ENCODE data around the gene ARHGAP28. TPM values are rescaled to one million over a fixed set of nuclear protein-coding genes. Genes with fewer than 3 reads are reported as not detected.

The ARHGAP28 gene
- total RNA-seq, 8 experiments from 2014 or later, result 5.4 to 19.4 (median 9.8) TPM

DNA sequence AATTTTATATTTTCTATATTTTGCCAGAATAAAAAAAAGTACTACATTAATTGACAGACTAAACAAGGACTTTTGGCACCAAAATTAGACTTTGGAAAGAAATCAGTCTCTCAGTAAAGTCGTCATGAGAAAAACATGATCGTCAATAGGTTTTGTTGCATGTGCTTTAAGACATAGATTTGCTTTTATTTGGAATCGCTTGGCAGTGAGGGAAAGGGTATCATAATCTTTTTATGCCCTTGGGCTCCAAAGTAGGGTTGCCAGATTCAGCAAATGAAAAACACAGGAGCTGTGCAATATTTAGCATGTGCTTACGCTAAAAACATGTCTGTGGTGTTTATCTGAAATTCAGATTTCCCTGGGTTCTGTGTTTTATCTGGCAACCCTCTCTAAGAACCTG lies 210.5 kb downstream of the ARHGAP28 start:
- H3K4me1 ChIP-seq (replicated peaks in 1 of 2), result peaks cover 0 to 3% of the 10 kb centered on the region in 2 donors
- ATAC-seq (replicated peaks in 6 of 8), result no peak
- WGBS, 10 experiments, result 56 to 98% (median 74%) methylated on average over 2 to 4 of the region's 4 CpGs; no CpG with 5 or more reads in 2 of the 10 experiments
- in situ Hi-C loops (cut with MboI; ENCODE audit: low pct_unique_long_range_greater_than_20kb in 2 of 9, low sequenced_read_pairs in 9 of 9, unreplicated experiment in 9 of 9), result loop anchor here in 1 of 9 experiments (25.0 kb wide), 1 partner anchor 247 kb away; no protein-coding TSS in a partner anchor
- H3K4me3 ChIP-seq, result no peak overlapping the region
- no peak overlapping the region for H3K27ac ChIP-seq

DNA sequence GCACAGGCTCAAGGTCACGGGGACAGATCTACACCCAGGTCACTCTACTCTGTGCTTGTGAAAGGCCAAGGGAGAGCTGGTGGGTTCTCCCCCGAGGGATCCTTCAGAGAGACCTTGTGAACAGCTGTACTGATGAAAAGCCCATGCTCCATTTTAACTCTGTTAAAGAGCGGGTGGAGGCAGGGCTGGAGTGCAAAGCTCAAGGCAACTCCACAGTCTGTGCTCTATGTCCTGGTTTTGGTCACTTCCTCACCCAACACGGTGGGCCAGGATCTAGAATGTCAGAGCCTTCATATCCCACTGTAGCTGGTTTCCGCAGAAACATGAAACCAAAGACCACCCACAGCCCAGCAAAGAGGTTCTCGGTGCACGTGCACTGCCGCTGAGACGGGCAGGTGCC lies 210.9 kb downstream of the ARHGAP28 start:
- in situ Hi-C loops (cut with MboI; ENCODE audit: low pct_unique_long_range_greater_than_20kb in 2 of 9, low sequenced_read_pairs in 9 of 9, unreplicated experiment in 9 of 9), result loop anchor here in 1 of 9 experiments (25.0 kb wide), 1 partner anchor 247 kb away; no protein-coding TSS in a partner anchor
- 17 to 100% (median 95%) methylated on average over 1 to 5 of the region's 9 CpGs; no CpG with 5 or more reads in 4 of the 10 experiments for WGBS, 10 experiments
- no peak for ATAC-seq (replicated peaks in 6 of 8)
- Histone ChIP-seq H3K4me3 (no peak overlapping the region), H3K27ac (no peak overlapping the region), H3K4me1 (replicated peaks in 1 of 2) (peaks cover 0 to 3% of the 10 kb centered on the region in 2 donors)

DNA sequence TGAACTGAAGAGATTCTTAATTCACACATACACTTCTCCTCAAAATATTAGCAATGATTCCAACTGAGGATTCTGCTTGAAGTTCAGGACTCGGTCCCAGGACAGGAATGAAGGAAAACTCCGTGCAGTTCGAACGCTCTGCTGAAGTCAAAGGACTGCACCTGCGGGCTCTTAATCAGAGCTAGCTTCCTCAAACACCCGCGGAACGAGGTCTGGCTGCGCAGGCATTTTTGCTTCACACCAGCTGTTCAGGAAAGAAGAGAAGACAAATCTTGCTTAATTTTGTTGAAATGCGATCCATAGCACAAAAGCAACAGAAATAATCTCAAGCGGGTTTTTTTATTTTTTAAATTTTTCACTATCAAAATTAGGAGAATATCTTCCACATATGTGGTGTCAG lies 212.5 kb downstream of the ARHGAP28 start:
- Histone ChIP-seq H3K4me1 (replicated peaks in 1 of 2) (no peaks in the 10 kb centered on the region), H3K27ac (no peak overlapping the region), H3K4me3 (no peak overlapping the region)
- no peak for ATAC-seq (replicated peaks in 6 of 8)
- whole genome bisulfite sequencing, 10 experiments, result 31 to 100% (median 90%) methylated on average over 1 to 11 of the region's 11 CpGs
- in situ Hi-C loops (cut with MboI; ENCODE audit: low pct_unique_long_range_greater_than_20kb in 2 of 9, low sequenced_read_pairs in 9 of 9, unreplicated experiment in 9 of 9), result loop anchor here in 1 of 9 experiments (25.0 kb wide), 1 partner anchor 245 kb away; no protein-coding TSS in a partner anchor

DNA sequence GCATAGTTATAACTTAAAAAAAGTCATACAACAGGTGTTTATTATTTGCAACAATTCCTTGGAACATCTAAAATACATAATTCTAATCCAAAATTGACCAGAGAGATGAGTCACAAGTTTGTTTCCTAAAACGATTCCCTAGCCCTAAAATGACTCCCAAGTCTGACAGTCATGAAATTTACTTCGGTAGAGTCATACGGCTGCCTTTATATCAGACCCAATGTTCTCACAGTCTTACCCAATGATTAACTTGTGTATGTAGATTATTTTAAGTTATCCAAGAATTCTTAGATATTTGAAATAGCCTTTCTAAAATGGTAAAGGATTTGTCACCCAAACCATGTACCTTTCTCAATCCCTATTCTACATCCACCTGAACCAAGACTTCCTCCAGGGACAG lies 213.2 kb downstream of the ARHGAP28 start:
- no peak for ATAC-seq (replicated peaks in 6 of 8)
- in situ Hi-C loops (cut with MboI; ENCODE audit: low pct_unique_long_range_greater_than_20kb in 2 of 9, low sequenced_read_pairs in 9 of 9, unreplicated experiment in 9 of 9), result loop anchor here in 1 of 9 experiments (25.0 kb wide), 1 partner anchor 245 kb away; no protein-coding TSS in a partner anchor

DNA sequence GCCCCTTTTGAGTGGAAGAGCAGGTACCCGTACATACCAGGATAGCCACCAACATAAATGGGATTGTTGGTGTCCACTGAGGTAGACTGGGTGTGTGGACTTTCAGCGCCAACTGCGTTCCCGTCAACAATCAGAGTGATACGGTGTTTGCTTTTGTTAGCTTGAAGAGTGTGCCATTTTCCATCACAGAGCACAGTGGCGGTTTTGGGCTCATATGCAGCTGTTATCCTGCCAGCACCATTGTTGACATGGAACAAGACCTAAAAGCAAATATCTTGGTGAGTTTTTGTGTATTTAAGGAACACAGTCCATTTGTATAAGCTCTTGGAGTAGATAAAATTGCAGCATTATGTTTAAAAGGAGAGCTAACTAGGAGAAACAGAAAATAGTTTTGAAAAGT lies 213.6 kb downstream of the ARHGAP28 start:
- H3K4me3 ChIP-seq, result no peak overlapping the region
- 35 to 100% (median 84%) methylated on average over 1 to 6 of the region's 6 CpGs; no CpG with 5 or more reads in 2 of the 10 experiments for WGBS, 10 experiments
- no peak overlapping the region for H3K27ac ChIP-seq
- in situ Hi-C loops (cut with MboI; ENCODE audit: low pct_unique_long_range_greater_than_20kb in 2 of 9, low sequenced_read_pairs in 9 of 9, unreplicated experiment in 9 of 9), result loop anchor here in 1 of 9 experiments (25.0 kb wide), 1 partner anchor 244 kb away; no protein-coding TSS in a partner anchor
- H3K4me1 ChIP-seq (replicated peaks in 1 of 2), result no peaks in the 10 kb centered on the region
- ATAC-seq (replicated peaks in 6 of 8), result no peak

More for the DNA sequence above, 213.2 kb downstream of the ARHGAP28 start:
- no peaks in the 10 kb centered on the region for H3K4me1 ChIP-seq (replicated peaks in 1 of 2)
- WGBS, 10 experiments, result 26 to 100% (median 81%) methylated on average over 1 to 3 of the region's 3 CpGs; no CpG with 5 or more reads in 2 of the 10 experiments
- no peak overlapping the region for H3K4me3 ChIP-seq
- no peak overlapping the region for H3K27ac ChIP-seq

DNA sequence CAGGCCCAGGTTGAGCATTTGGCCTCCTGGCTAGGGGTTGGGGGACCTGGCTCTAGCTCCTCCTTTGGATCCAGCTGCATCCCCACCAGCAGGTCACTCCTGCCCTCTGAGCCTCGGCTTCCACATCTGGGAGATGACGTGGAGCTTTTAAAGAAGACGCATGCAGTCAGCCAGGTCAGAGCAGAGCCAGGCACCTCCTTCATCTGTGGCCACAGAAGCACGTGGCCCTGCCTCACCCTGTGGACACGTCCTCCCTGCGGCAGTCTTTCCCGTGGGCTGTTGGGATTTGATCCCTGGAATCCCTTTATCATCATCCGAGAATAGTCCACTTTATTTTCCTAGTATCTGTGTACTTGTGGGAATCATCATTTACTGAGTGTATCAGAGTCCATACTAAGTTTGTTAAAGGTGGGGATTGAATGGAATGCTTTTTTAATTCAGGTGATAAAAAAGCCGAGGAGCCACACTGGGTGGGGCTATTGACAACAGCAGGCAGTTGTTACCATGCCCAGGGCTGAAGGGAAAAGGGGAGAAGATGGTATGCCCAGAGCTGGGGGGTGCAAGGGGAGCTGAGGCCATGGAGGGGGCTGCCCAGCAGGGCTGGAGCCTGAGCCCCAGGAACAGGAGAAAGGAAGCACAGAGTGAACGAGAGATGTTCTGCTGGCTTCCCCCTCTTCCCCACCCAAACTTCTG lies 218.0 kb downstream of the ARHGAP28 start:
- no peak overlapping the region for H3K27ac ChIP-seq
- in situ Hi-C loops (cut with MboI; ENCODE audit: low pct_unique_long_range_greater_than_20kb in 2 of 9, low sequenced_read_pairs in 9 of 9, unreplicated experiment in 9 of 9), result loop anchor here in 1 of 9 experiments (25.0 kb wide), 1 partner anchor 240 kb away; no protein-coding TSS in a partner anchor
- H3K4me1 ChIP-seq (replicated peaks in 1 of 2), result no peaks in the 10 kb centered on the region
- ATAC-seq (replicated peaks in 6 of 8), result no peak
- 0 to 100% (median 100%) methylated on average over 1 to 2 of the region's 10 CpGs; no CpG with 5 or more reads in 4 of the 10 experiments for WGBS, 10 experiments
- no peak overlapping the region for H3K4me3 ChIP-seq

DNA sequence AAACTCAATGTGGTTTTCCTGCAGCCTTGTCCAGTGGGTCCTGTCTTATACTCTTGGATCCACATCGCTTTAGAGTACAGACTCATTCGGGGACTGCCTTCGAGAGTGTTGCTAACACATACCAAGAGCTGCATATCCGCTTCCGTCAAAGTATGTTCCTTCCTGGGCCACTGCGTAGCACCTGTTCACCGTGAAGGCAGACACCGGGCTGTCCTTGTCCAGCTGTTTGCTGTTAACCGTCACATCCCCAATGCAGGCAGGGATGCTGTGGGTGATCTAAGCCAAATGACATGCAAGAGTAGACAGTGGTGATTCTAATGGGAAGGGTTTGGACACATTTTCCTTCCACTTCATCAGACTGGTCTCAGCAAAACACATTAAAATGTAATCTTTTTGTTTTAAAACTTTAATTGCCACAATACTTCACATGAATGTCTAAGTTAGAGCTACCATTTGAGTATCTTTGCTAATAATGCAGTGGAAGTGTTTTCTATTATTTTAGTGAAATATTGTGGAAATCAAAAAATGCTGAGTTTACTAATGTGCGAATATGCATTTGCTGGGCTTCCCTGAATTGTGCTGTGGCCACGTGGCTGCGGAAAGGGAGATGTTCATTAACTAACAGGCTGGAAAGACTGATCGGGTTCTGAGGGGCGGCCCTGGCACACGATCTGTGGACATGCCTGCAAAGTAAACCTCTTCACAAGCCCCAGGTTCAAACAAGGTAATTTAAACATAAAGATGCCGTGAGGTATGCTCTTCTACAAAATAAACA lies 219.0 kb downstream of the ARHGAP28 start:
- Histone ChIP-seq H3K27ac (no peak overlapping the region), H3K4me3 (no peak overlapping the region), H3K4me1 (replicated peaks in 1 of 2) (no peaks in the 10 kb centered on the region)
- no peak for ATAC-seq (replicated peaks in 6 of 8)
- in situ Hi-C loops (cut with MboI; ENCODE audit: low pct_unique_long_range_greater_than_20kb in 2 of 9, low sequenced_read_pairs in 9 of 9, unreplicated experiment in 9 of 9), result loop anchor here in 1 of 9 experiments (25.0 kb wide), 1 partner anchor 239 kb away; no protein-coding TSS in a partner anchor
- WGBS, 10 experiments, result 48 to 100% (median 83%) methylated on average over 3 to 11 of the region's 16 CpGs

DNA sequence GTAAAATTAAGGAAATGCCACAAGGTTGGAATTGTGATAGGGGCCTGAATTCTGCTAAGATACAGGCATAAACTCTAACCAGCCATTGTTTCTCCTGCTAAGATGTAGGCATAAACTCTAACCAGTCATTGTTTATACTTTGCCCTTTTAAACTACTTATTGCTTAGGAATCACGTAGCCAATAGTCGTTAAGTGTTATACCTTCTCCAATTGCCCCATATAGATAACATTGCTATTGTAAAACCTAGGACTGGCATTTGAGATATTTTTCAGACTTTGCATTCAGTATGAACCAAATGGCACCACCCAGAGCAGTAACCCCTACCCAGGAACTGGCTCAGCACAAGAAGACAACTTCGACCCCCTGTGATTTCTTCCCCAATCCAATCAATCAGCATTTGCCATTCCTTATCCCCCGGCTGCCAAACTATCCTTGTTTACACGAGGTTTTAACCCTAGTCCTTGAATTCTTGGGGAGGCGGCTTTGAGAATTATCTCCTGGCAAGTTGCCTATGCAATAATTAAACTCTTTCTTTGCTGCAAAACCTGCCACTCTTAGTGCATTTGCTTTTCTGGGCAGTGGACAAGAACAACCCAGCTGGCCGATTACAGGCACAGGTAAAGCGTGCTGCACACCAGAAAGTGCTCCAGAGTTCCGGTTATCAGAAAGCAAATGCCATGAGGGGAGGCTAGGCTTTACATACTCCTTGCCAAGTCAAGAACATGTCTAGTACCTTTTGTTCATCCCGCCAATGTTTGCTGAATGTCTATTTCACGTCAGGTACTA lies 220.5 kb downstream of the ARHGAP28 start:
- Histone ChIP-seq H3K4me1 (replicated peaks in 1 of 2) (no peaks in the 10 kb centered on the region), H3K27ac (no peak overlapping the region), H3K4me3 (no peak overlapping the region)
- no peak for ATAC-seq (replicated peaks in 6 of 8)
- in situ Hi-C loops (cut with MboI; ENCODE audit: low pct_unique_long_range_greater_than_20kb in 2 of 9, low sequenced_read_pairs in 9 of 9, unreplicated experiment in 9 of 9), result loop anchor here in 1 of 9 experiments (25.0 kb wide), 1 partner anchor 237 kb away; no protein-coding TSS in a partner anchor
- 45 to 100% (median 80%) methylated on average over 1 to 9 of the region's 11 CpGs; no CpG with 5 or more reads in 1 of the 10 experiments for WGBS, 10 experiments

DNA sequence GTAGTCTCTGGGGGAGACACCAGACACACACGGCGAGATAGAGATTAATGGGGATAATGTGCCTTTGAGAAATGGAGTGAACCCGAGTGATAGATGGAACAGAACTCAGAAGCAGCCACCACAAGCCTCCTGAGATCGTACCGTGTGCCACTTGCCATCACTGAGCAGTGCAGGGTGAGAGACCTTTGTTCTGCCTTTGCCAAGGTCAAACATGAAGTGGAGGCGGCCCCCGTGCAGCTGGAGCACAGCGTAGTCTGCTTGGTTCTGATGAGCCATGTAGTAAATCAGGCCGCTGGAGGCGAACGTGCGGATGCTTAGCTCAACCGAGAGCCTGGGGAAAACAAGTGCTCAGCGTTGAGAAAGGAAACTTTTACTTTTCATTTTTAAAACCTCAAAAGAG lies 221.1 kb downstream of the ARHGAP28 start:
- in situ Hi-C loops (cut with MboI; ENCODE audit: low pct_unique_long_range_greater_than_20kb in 2 of 9, low sequenced_read_pairs in 9 of 9, unreplicated experiment in 9 of 9), result no loop called here
- no peak overlapping the region for H3K4me3 ChIP-seq
- 8 to 100% (median 88%) methylated on average over 2 to 10 of the region's 14 CpGs; no CpG with 5 or more reads in 1 of the 10 experiments for WGBS, 10 experiments
- no peaks in the 10 kb centered on the region for H3K4me1 ChIP-seq (replicated peaks in 1 of 2)
- ATAC-seq (replicated peaks in 6 of 8), result no peak
- H3K27ac ChIP-seq, result no peak overlapping the region

DNA sequence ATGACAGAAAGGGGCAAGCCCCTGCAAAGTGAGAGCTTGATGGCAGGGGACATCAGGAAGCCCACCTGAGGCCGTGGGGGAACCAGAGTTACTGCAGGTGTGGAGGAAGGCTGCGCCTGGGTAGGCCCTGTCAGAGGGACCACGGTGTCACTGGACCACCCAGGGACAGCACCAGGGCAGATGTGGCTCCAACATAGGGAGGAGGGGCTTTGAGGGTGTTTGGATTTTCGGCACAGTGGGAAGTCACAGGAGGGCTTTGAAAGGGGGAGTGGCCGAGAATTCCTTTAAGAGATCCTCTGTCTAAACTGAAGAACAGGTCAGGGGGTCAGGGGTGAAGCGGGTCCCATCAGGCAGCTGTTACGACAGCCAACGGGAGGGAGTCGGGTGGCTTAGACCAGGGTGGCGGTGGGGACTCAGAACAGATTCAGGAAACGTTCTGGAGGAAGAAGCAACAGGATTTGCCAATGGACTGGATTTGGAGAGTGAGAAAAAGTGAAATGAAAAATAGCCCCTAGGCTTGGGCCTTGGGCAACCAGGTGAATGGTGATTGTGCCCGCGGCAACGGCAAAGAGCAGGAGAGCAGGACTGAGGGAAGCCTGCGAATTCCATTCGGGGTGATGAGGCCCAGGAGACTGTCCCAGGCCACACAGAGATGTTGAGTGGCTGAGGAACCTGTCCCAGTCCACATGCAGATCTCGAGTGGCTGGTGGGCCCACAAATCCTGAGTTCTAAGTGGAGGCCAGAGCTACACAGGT lies 222.0 kb downstream of the ARHGAP28 start:
- Histone ChIP-seq H3K27ac (no peak overlapping the region), H3K4me3 (no peak overlapping the region), H3K4me1 (replicated peaks in 1 of 2) (no peaks in the 10 kb centered on the region)
- ATAC-seq (replicated peaks in 6 of 8), result no peak
- 20 to 100% (median 77%) methylated on average over 1 to 11 of the region's 17 CpGs; no CpG with 5 or more reads in 4 of the 10 experiments for WGBS, 10 experiments
- in situ Hi-C loops (cut with MboI; ENCODE audit: low pct_unique_long_range_greater_than_20kb in 2 of 9, low sequenced_read_pairs in 9 of 9, unreplicated experiment in 9 of 9), result no loop called here

DNA sequence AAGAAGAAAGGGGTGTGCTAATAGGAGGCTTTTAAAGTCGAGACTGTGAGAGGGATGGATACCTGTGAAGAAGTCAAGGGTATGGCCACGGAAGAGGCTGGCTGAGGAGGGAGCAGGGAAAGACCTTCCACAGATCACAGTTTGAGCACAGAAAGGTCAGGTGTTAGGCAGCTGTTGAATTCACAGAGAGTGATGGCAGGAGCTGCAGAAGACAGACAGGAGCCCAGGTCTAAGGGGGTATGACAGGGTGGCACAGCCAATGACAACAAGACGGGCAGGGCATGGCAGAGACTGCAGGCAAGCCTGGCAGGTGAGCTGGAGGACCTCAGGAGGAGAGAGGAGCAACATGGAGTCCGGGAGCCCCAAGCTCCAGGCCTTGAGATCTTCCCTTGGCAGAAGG lies 225.0 kb downstream of the ARHGAP28 start:
- in situ Hi-C loops (cut with MboI; ENCODE audit: low pct_unique_long_range_greater_than_20kb in 2 of 9, low sequenced_read_pairs in 9 of 9, unreplicated experiment in 9 of 9), result no loop called here
- Histone ChIP-seq H3K4me1 (replicated peaks in 1 of 2) (no peaks in the 10 kb centered on the region), H3K27ac (no peak overlapping the region), H3K4me3 (no peak overlapping the region)
- 7 to 100% (median 23%) methylated on average over 1 to 2 of the region's 4 CpGs; no CpG with 5 or more reads in 6 of the 10 experiments for WGBS, 10 experiments
- ATAC-seq (replicated peaks in 6 of 8), result no peak

DNA sequence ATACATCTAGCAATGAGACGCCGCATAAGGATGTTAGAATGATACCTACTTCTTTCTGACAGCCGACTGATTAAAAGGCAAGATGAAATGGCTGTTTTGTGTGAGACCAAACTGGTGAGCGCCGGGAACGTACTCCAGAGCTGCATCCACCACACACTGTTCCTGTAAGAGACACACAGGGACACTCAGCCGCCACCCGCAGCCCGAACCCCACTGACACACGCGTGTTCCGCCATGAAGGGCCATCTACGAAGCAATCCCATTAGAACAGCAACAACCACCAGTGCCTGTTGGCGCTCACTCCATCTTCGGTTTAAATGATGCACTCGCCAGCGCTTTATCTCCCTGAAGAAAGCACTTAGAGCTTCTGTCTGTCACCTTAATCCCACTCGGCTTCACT lies 225.8 kb downstream of the ARHGAP28 start:
- H3K27ac ChIP-seq, result no peak overlapping the region
- no peak overlapping the region for H3K4me3 ChIP-seq
- H3K4me1 ChIP-seq (replicated peaks in 1 of 2), result no peaks in the 10 kb centered on the region
- ATAC-seq (replicated peaks in 6 of 8), result no peak
- WGBS, 10 experiments, result 71 to 100% (median 91%) methylated on average over 1 to 14 of the region's 18 CpGs; no CpG with 5 or more reads in 1 of the 10 experiments
- in situ Hi-C loops (cut with MboI; ENCODE audit: low pct_unique_long_range_greater_than_20kb in 2 of 9, low sequenced_read_pairs in 9 of 9, unreplicated experiment in 9 of 9), result no loop called here
